Spleen (tissue), 11 donors: Measurements from ENCODE around the gene SHMT2. TPM values are rescaled to one million over a fixed set of nuclear protein-coding genes. Genes with fewer than 3 reads are reported as not detected.

Experiments
- DNase-seq: peaks from one replicate; pipeline ENCODE4 v3.0.0-alpha.2; 2020
- H3K27ac ChIP-seq, 8 donors: fragments of 200-600 bp; sonication (generic) in 7 of 8; 1 replicate in 4 of 8; 2 replicates in 4 of 8; pipeline versions ENCODE4 v1.5.0 to v1.8.0; 2016 to 2021; ENCODE audit warnings: inconsistent platforms in 4 of 8, mild to moderate bottlenecking in 4 of 8, moderate library complexity in 1 of 8
- H3K27me3 ChIP-seq, 7 donors: fragments of 200-600 bp; sonication (generic) in 6 of 7; replicated peaks in 1 of 7; 1 replicate in 4 of 7; 2 replicates in 3 of 7; pipeline versions ENCODE4 v1.5.0 to v1.8.0; 2016 to 2021; ENCODE audit warnings: inconsistent platforms in 3 of 7, mild to moderate bottlenecking in 1 of 7
- H3K36me3 ChIP-seq, 6 donors: fragments of 200-600 bp; sonication (generic) in 5 of 6; 1 replicate in 4 of 6; 2 replicates in 2 of 6; pipeline versions ENCODE4 v1.5.0 to v1.8.0; 2016 to 2021; ENCODE audit warnings: inconsistent platforms in 2 of 6
- H3K4me1 ChIP-seq, 6 donors: fragments of 200-600 bp; sonication (generic) in 5 of 6; 1 replicate in 3 of 6; 2 replicates in 3 of 6; pipeline versions ENCODE4 v1.5.0 to v1.8.0; 2016 to 2021; ENCODE audit warnings: inconsistent platforms in 3 of 6
- H3K4me3 ChIP-seq, 8 donors: fragments of 200-600 bp; sonication (generic) in 7 of 8; 1 replicate in 4 of 8; 2 replicates in 4 of 8; pipeline versions ENCODE4 v1.5.0 to v1.8.0; 2016 to 2021; ENCODE audit warnings: inconsistent platforms in 4 of 8, mild to moderate bottlenecking in 4 of 8, moderate library complexity in 2 of 8
- H3K9me3 ChIP-seq, 8 donors: fragments of 200-600 bp; sonication (generic) in 7 of 8; 1 replicate in 4 of 8; 2 replicates in 4 of 8; pipeline versions ENCODE4 v1.5.0 to v1.8.0; 2016 to 2021; ENCODE audit warnings: inconsistent platforms in 4 of 8
- POLR2A ChIP-seq, 3 donors: fragments of 450-650 bp; IDR thresholded peaks; one replicate each; pipeline ENCODE4 v1.5.1; 2017; ENCODE audit warnings: antibody characterized with exemption in 3 of 3, mild to moderate bottlenecking in 1 of 3
- POLR2AphosphoS5 ChIP-seq, 3 donors: sonication (generic); formaldehyde crosslinking; IDR thresholded peaks; one replicate each; pipeline ENCODE4 v1.5.1; 2017; ENCODE audit warnings: antibody characterized with exemption in 3 of 3
- WGBS, 5 donors: extraction: QIAGEN DNeasy Blood & Tissue Kit in 3 of 5; methylation state at CpG; one replicate each; pipeline versions ENCODE4 v1.1.5 to v1.1.7; 2013 to 2018; 5-methylcytosine and 5-hydroxymethylcytosine counted together
- intact Hi-C: fragments of 100-400 bp; cut with DNase I; formaldehyde crosslinking; loops from one replicate; pipeline ENCODE4 v1.15.0; 2023; ENCODE audit warnings: low total_unique reads
- polyA plus RNA-seq, 3 donors: library from polyadenylated mRNA; stranded (reverse); fragments of 200-250 nt; gene quantifications; one replicate each; pipeline ENCODE4 v1.2.1, GENCODE V29; 2013
- total RNA-seq, 7 donors: library from RNA; depleted of rRNA in 3 of 7; stranded (reverse); fragments of >200 nt in 3 of 7; fragmentation: NEBNext Ultra II Directional in 4 of 7; extraction: Animal tissue kit (Norgen Biotek cat#: 25700) in 4 of 7; gene quantifications; one replicate each; pipeline versions ENCODE4 v1.1.0 to v1.2.1, GENCODE V29; 2016 to 2021
- TF ChIP-seq, protein P1 (sequence below), 11 experiments: fragments of 200-600 bp in 7 of 11; fragments of 450-650 bp in 4 of 11; sonication (generic) in 4 of 11; IDR thresholded peaks in 8 of 11; conservative IDR thresholded peaks in 3 of 11; 1 replicate in 7 of 11; 2 replicates in 4 of 11; pipeline versions ENCODE4 v1.4.0 to v1.8.0; 2016 to 2021; ENCODE audit warnings: antibody characterized with exemption in 11 of 11, inconsistent platforms in 4 of 11, mild to moderate bottlenecking in 1 of 11
- donor health status: healthy with polysubstance abuse.
- donor health status: DM: no; HTN: no; CAD: no; lungs with moderate emphysema.
- donor health status: DM: no; HTN: no; CAD: no.
- donor health status: Bipolar disorder and iron deficiency.
- donor health status: healthy.
- donor health status: DM: no; HTN: no; CAD: no.
- donor health status: DM: yes; HTN: yes; CAD: no.

The SHMT2 gene
- total and polyA plus RNA-seq, 10 donors, result 47.3 to 86.6 (median 62.9) TPM

DNA sequence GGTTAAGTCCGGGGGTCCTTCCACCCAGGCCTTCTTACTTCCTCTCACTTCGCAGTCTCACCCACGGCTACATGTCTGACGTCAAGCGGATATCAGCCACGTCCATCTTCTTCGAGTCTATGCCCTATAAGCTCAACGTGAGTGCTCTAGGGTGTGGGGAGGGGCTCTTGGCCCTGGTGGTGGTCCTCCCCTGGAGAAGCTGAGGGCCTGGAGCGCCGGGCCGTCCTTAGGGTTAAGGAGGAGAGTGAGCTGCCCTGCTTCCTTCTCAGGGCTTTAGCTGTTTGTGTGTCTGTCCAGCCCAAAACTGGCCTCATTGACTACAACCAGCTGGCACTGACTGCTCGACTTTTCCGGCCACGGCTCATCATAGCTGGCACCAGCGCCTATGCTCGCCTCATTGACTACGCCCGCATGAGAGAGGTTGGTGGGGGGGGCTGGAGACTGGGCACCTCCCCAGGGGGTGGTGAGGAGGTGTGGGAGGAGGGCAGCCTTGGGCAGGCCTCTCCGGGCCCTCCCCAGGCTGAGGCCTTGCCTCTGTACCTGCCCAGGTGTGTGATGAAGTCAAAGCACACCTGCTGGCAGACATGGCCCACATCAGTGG lies 2.7 kb downstream of the SHMT2 start:
- peak; percentile 71 for DNase-seq
- TF ChIP-seq, protein P1, sequence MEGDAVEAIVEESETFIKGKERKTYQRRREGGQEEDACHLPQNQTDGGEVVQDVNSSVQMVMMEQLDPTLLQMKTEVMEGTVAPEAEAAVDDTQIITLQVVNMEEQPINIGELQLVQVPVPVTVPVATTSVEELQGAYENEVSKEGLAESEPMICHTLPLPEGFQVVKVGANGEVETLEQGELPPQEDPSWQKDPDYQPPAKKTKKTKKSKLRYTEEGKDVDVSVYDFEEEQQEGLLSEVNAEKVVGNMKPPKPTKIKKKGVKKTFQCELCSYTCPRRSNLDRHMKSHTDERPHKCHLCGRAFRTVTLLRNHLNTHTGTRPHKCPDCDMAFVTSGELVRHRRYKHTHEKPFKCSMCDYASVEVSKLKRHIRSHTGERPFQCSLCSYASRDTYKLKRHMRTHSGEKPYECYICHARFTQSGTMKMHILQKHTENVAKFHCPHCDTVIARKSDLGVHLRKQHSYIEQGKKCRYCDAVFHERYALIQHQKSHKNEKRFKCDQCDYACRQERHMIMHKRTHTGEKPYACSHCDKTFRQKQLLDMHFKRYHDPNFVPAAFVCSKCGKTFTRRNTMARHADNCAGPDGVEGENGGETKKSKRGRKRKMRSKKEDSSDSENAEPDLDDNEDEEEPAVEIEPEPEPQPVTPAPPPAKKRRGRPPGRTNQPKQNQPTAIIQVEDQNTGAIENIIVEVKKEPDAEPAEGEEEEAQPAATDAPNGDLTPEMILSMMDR (IDR thresholded peaks at IDR 0.05 in 8 of 11, conservative IDR thresholded peaks at IDR 0.05 in 3 of 11), result no peak
- TF ChIP-seq POLR2A (IDR thresholded peaks at IDR 0.05), result no peak
- TF ChIP-seq POLR2AphosphoS5 (IDR thresholded peaks at IDR 0.05), result no peak
- Histone ChIP-seq H3K4me3 (no peak overlapping the region), H3K27me3 (peaks cover 0 to 31% (median 13%) of the 10 kb centered on the region in 7 donors), H3K36me3 (peaks cover 0 to 48% (median 32%) of the 10 kb centered on the region in 6 donors), H3K9me3 (no peaks in the 10 kb centered on the region), H3K27ac (peak overlapping the region in 2 of 8 donors; percentile 13 to 88), H3K4me1 (peaks cover 26 to 97% (median 75%) of the 10 kb centered on the region in 6 donors)
- WGBS, 5 donors, result 80 to 92% (median 91%) methylated on average over 19 of the region's 19 CpGs
- intact Hi-C loops, result no loop called here

DNA sequence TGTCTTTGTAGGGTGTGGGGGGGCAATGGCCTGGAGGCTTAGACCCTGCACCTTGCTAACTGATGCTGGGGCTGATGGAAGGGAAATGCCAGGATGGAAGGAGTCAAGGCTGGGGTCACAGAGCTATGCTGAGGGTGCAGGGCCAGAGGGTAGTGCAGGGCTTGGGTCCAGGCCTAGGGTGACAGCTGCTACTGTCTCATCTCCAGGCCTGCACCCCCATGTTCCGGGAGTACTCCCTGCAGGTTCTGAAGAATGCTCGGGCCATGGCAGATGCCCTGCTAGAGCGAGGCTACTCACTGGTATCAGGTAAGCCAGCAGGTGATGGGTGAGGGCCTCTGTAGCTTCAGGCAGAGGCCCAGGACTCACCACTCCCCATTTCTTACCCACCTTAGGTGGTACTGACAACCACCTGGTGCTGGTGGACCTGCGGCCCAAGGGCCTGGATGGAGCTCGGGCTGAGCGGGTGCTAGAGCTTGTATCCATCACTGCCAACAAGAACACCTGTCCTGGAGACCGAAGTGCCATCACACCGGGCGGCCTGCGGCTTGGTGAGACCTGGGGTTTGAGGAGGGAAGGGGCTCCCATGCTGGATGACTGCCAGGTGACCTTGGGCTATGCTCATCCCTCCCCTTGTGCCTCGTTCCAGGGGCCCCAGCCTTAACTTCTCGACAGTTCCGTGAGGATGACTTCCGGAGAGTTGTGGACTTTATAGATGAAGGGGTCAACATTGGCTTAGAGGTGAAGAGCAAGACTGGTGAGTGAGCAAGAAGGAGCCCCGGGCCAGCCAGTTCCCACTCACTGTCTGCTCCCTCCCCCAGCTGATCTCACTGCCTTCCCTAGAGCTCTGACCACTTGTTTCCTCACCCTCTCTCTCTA lies 4.1 kb downstream of the SHMT2 start:
- TF ChIP-seq POLR2AphosphoS5 (IDR thresholded peaks at IDR 0.05), result no peak
- Histone ChIP-seq H3K4me1 (peaks cover 35 to 100% (median 85%) of the 10 kb centered on the region in 6 donors), H3K4me3 (no peak overlapping the region), H3K9me3 (no peaks in the 10 kb centered on the region), H3K27ac (peak overlapping the region; percentile 48 to 88 (median 78)), H3K36me3 (peaks cover 0 to 48% (median 32%) of the 10 kb centered on the region in 6 donors), H3K27me3 (peaks cover 0 to 36% (median 26%) of the 10 kb centered on the region in 7 donors)
- intact Hi-C loops, result no loop called here
- DNase-seq, result peak; percentile 75
- 85 to 92% (median 89%) methylated on average over 13 to 15 of the region's 15 CpGs for WGBS, 5 donors

DNA sequence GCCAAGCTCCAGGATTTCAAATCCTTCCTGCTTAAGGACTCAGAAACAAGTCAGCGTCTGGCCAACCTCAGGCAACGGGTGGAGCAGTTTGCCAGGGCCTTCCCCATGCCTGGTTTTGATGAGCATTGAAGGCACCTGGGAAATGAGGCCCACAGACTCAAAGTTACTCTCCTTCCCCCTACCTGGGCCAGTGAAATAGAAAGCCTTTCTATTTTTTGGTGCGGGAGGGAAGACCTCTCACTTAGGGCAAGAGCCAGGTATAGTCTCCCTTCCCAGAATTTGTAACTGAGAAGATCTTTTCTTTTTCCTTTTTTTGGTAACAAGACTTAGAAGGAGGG lies 4.7 kb downstream of the SHMT2 start:
- H3K9me3 ChIP-seq, result no peaks in the 10 kb centered on the region
- H3K36me3 ChIP-seq, result peaks cover 0 to 48% (median 32%) of the 10 kb centered on the region in 6 donors
- intact Hi-C loops, result no loop called here
- TF ChIP-seq POLR2AphosphoS5 (IDR thresholded peaks at IDR 0.05) (no peak), POLR2A (IDR thresholded peaks at IDR 0.05) (no peak)
- TF ChIP-seq, protein P1 (IDR thresholded peaks at IDR 0.05 in 8 of 11, conservative IDR thresholded peaks at IDR 0.05 in 3 of 11), result no peak
- H3K27ac ChIP-seq, result peak overlapping the region; percentile 48 to 88 (median 78)
- 65 to 81% (median 75%) methylated on average over 3 of the region's 3 CpGs for WGBS, 5 donors
- no peak overlapping the region for H3K4me3 ChIP-seq
- H3K27me3 ChIP-seq, result peaks cover 0 to 42% (median 31%) of the 10 kb centered on the region in 7 donors
- DNase-seq, result peak; percentile 54
- H3K4me1 ChIP-seq, result peaks cover 41 to 100% (median 85%) of the 10 kb centered on the region in 6 donors

DNA sequence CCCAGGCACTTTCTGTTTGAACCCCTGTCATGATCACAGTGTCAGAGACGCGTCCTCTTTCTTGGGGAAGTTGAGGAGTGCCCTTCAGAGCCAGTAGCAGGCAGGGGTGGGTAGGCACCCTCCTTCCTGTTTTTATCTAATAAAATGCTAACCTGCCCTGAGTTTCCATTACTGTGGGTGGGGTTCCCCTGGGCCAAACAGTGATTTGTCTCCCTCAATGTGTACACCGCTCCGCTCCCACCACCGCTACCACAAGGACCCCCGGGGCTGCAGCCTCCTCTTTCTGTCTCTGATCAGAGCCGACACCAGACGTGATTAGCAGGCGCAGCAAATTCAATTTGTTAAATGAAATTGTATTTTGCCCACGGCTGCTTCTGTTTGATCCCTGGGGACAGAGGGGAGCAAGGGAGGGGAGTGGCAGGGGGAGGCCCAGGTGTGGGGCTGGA lies 5.1 kb downstream of the SHMT2 start:
- H3K9me3 ChIP-seq, result no peaks in the 10 kb centered on the region
- H3K4me1 ChIP-seq, result peaks cover 45 to 100% (median 86%) of the 10 kb centered on the region in 6 donors
- WGBS, 5 donors, result 51 to 76% (median 74%) methylated on average over 10 of the region's 10 CpGs
- TF ChIP-seq POLR2AphosphoS5 (IDR thresholded peaks at IDR 0.05), result no peak
- no peak for TF ChIP-seq POLR2A (IDR thresholded peaks at IDR 0.05)
- TF ChIP-seq, protein P1 (IDR thresholded peaks at IDR 0.05 in 8 of 11, conservative IDR thresholded peaks at IDR 0.05 in 3 of 11), result no peak
- peak; percentile 81 for DNase-seq
- peaks cover 0 to 48% (median 32%) of the 10 kb centered on the region in 6 donors for H3K36me3 ChIP-seq
- intact Hi-C loops, result no loop called here
- peak overlapping the region; percentile 48 to 88 (median 78) for H3K27ac ChIP-seq
- peak overlapping the region in 1 of 8 donors; percentile 61 for H3K4me3 ChIP-seq
- H3K27me3 ChIP-seq, result peaks cover 0 to 46% (median 35%) of the 10 kb centered on the region in 7 donors
